Stimulated activated naive CD8-positive, alpha-beta T cell treated with anti-CD3 and anti-CD28 coated beads, Interleukin-15, Interleukin-2, amounts not matched to agents 100 ng/mL and 50 ng/mL, for 24 hours (primary cell): ENCODE measurements around the gene CCDC93.

Experiments used
- H3K27ac Mint-ChIP-seq: one replicate; pipeline ENCODE4 v1.8.0; 2021; ENCODE audit warnings: mild to moderate bottlenecking, mixed read lengths
- H3K27me3 Mint-ChIP-seq: one replicate; pipeline ENCODE4 v1.8.0; 2021; ENCODE audit warnings: mixed read lengths
- H3K36me3 Mint-ChIP-seq: one replicate; pipeline ENCODE4 v1.8.0; 2021; ENCODE audit warnings: low read depth, mixed read lengths
- H3K4me1 Mint-ChIP-seq: one replicate; pipeline ENCODE4 v1.8.0; 2021; ENCODE audit warnings: low read depth, mixed read lengths
- H3K4me3 Mint-ChIP-seq: one replicate; pipeline ENCODE4 v1.8.0; 2021; ENCODE audit warnings: mild to moderate bottlenecking, mixed read lengths
- H3K9me3 Mint-ChIP-seq: one replicate; pipeline ENCODE4 v1.8.0; 2021; ENCODE audit warnings: mixed read lengths

The CCDC93 gene

DNA sequence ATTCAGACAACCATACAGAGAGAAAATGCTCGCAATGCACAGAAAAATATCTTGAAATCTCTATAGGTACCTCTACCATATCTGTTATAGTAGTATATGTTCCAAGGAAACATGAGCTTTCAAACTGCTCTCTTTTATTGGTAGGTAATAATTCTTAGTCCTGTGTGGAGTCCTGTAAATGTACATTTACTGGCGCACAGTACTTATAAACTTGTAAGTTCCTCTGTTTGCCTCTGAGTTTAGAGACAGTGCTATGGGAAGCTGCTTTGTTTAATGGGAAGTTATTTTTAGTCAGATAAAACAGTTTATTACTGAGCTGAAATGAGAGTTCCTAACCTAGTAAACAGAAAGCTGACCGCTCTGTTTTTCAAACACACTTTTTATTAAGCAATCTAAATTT lies 52.7 kb downstream of the CCDC93 start:
- Mint-ChIP-seq H3K9me3 (no peaks in the 10 kb centered on the region), H3K27me3 (no peaks in the 10 kb centered on the region), H3K4me1 (no peaks in the 10 kb centered on the region), H3K4me3 (no peak overlapping the region), H3K27ac (no peak overlapping the region), H3K36me3 (peaks cover 78% of the 10 kb centered on the region)

DNA sequence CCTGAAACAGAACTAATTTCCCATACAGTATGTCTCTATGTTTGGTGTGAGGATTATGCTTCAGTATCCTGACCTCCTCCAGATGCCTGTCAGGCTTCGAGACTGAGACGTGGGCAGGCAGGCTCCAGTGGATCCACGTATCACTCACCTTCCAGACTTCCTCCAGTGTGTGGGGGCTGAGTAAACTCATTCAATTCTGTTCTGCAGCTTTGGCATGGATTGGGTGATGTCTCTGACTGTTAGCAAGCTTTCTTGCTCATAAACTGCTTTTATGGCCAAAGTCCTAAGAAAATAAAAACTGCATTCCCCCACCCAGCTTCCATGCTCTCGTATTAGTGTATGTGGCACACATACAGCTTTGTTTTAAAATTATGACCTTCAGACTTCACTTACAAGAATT lies 53.6 kb downstream of the CCDC93 start:
- H3K27me3 Mint-ChIP-seq: no peaks in the 10 kb centered on the region
- no peaks in the 10 kb centered on the region for H3K4me1 Mint-ChIP-seq
- H3K36me3 Mint-ChIP-seq: peaks cover 80% of the 10 kb centered on the region
- no peak overlapping the region for H3K4me3 Mint-ChIP-seq
- no peak overlapping the region for H3K27ac Mint-ChIP-seq
- H3K9me3 Mint-ChIP-seq: no peaks in the 10 kb centered on the region

DNA sequence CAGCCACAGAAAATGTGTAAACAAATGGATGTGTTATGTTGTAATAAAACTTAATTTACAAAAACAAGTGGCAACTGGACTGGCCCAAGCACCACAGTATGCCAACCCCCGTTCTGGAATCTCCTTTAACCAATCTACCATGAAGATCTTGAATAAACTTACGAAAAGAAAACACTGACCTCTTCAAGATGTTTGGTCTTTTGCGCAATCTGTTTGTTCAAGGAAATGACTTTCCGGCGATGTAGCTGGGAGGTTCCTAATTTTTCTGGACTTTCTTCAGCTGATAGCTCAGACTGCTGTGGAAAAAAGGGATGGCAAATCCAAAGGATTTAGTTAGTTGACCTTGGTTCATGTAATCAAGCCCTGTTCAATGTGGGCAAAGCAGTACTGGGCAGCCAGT lies 55.7 kb downstream of the CCDC93 start:
- H3K4me1 Mint-ChIP-seq: no peaks in the 10 kb centered on the region
- no peak overlapping the region for H3K4me3 Mint-ChIP-seq
- H3K9me3 Mint-ChIP-seq: no peaks in the 10 kb centered on the region
- H3K27me3 Mint-ChIP-seq: no peaks in the 10 kb centered on the region
- H3K36me3 Mint-ChIP-seq: peaks cover 85% of the 10 kb centered on the region
- H3K27ac Mint-ChIP-seq: no peak overlapping the region

GRCh38 chr2:117957616-117958015 lies 56.3 kb downstream of the CCDC93 start:
- H3K27ac Mint-ChIP-seq: no peak overlapping the region
- H3K4me1 Mint-ChIP-seq: no peaks in the 10 kb centered on the region
- H3K27me3 Mint-ChIP-seq: no peaks in the 10 kb centered on the region
- H3K36me3 Mint-ChIP-seq: peaks cover 84% of the 10 kb centered on the region
- no peaks in the 10 kb centered on the region for H3K9me3 Mint-ChIP-seq
- no peak overlapping the region for H3K4me3 Mint-ChIP-seq

DNA sequence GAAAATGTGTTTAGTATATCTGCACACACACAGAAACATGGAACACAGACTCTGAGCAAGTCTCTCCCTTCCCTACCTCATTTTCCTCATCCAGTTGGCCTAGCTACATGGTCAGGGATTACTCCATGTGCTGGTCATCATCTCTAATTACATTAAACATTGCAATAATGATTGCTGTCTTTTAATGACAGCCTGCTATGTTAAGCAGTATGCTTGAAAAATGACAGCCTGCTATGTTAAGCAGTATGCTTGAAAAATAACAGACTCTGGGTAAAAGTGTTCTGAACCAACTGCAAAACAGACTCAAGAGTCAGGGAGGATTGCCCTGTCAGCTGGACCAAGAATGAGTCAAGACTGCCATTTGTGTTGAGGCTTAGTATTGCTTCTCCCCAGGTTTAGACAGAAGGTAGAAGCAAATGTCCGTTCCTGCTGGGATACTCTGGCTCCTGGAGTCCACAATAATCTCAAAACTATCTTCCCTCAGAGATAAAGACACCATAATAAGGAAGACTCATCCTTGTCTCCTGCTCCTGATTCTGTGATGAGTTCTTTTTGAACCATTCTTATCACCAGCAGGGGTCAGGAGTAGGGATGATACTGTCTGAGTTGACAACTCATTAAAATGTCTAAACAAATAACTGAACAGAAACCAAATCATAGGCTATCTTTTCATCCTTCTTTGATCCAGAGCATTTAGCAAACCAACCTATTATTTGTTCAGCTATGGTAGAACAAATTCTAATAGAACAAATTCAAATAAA lies 57.7 kb downstream of the CCDC93 start:
- no peaks in the 10 kb centered on the region for H3K4me1 Mint-ChIP-seq
- peak overlapping the region; percentile 21 for H3K27ac Mint-ChIP-seq
- no peaks in the 10 kb centered on the region for H3K27me3 Mint-ChIP-seq
- no peak overlapping the region for H3K4me3 Mint-ChIP-seq
- no peaks in the 10 kb centered on the region for H3K9me3 Mint-ChIP-seq
- H3K36me3 Mint-ChIP-seq: peaks cover 93% of the 10 kb centered on the region

- H3K9me3 Mint-ChIP-seq: no peaks in the 10 kb centered on the region
- H3K27ac Mint-ChIP-seq: no peak overlapping the region
- no peaks in the 10 kb centered on the region for H3K4me1 Mint-ChIP-seq
- H3K4me3 Mint-ChIP-seq: no peak overlapping the region
- H3K27me3 Mint-ChIP-seq: no peaks in the 10 kb centered on the region
- peaks cover 71% of the 10 kb centered on the region for H3K36me3 Mint-ChIP-seq
Observed at GRCh38 chr2:117953231-117953630, 60.6 kb downstream of the CCDC93 start.

GRCh38 chr2:117952701-117953100 lies 61.2 kb downstream of the CCDC93 start:
- H3K4me3 Mint-ChIP-seq: no peak overlapping the region

DNA sequence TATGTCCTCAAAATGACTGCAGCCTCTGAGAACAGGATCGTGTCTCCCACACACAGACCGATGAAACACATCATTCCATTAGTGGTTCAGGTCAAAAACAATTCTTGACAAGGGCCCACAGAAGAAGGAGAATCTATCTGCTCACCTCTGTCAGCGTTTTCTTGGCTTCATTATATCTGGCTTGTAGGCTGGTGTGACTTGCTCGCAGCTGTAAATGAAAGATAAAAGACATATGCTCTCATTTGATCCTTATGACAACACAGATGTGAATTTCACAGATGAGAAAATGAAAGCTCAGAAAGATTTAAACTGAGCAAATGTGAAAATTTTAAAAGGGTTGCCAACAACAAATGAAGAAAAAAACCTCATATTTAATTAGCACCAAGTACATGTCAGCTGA lies 61.6 kb downstream of the CCDC93 start:
- Mint-ChIP-seq H3K4me1 (no peaks in the 10 kb centered on the region), H3K27ac (no peak overlapping the region), H3K9me3 (no peaks in the 10 kb centered on the region), H3K4me3 (no peak overlapping the region), H3K36me3 (peaks cover 68% of the 10 kb centered on the region), H3K27me3 (no peaks in the 10 kb centered on the region)

More at GRCh38 chr2:117952701-117953100, 61.2 kb downstream of the CCDC93 start:
- Mint-ChIP-seq H3K27me3 (no peaks in the 10 kb centered on the region), H3K9me3 (no peaks in the 10 kb centered on the region), H3K36me3 (peaks cover 71% of the 10 kb centered on the region), H3K4me1 (no peaks in the 10 kb centered on the region), H3K27ac (no peak overlapping the region)

DNA sequence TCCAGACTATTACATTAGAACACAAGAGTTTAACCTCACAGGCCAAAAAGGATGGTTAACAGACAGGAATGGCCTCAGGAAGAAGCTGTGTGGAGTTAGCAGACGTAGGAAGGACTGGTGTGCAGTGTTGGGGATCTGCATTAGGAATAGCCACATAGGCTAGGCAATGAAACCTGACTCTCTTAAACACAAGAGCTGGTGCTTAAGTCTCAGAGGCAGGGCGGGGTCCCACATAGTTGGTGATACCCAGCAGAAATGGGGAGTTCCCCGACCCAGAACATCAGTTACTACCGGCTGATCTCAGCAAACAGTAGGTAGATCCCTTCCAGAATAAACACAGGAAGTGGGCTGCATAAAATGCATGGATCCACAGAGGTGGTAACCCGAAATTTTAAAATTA lies 64.1 kb downstream of the CCDC93 start:
- Mint-ChIP-seq H3K27me3 (no peaks in the 10 kb centered on the region), H3K27ac (no peak overlapping the region), H3K9me3 (no peaks in the 10 kb centered on the region), H3K4me3 (no peak overlapping the region), H3K4me1 (no peaks in the 10 kb centered on the region), H3K36me3 (peaks cover 69% of the 10 kb centered on the region)

GRCh38 chr2:117948615-117949014 lies 65.3 kb downstream of the CCDC93 start:
- Mint-ChIP-seq H3K4me3 (no peak overlapping the region), H3K27ac (no peak overlapping the region), H3K9me3 (no peaks in the 10 kb centered on the region), H3K4me1 (no peaks in the 10 kb centered on the region), H3K36me3 (peaks cover 62% of the 10 kb centered on the region), H3K27me3 (no peaks in the 10 kb centered on the region)

GRCh38 chr2:117945296-117945695 lies 68.6 kb downstream of the CCDC93 start:
- no peaks in the 10 kb centered on the region for H3K4me1 Mint-ChIP-seq
- H3K27me3 Mint-ChIP-seq: no peaks in the 10 kb centered on the region
- peaks cover 69% of the 10 kb centered on the region for H3K36me3 Mint-ChIP-seq
- H3K27ac Mint-ChIP-seq: no peak overlapping the region
- no peaks in the 10 kb centered on the region for H3K9me3 Mint-ChIP-seq
- H3K4me3 Mint-ChIP-seq: no peak overlapping the region

DNA sequence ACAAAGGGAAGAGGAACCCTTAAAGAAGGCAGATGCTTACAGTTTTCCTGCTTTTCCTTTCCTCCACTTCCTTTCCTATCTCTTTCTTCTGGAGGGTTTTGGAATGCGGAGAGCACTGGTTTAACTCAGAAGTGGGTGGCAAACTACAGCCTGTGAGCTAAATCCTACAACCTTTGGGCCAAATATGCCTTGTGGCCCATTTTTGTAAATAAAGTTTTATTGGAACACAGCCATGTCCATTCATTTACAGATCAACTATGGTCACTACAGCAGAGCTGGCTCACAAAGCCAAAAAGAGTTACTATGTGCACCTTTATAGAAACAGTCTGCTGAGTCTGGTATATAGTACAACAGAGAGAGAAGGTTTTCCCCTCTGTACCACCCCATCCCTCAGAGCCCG lies 69.1 kb downstream of the CCDC93 start:
- Mint-ChIP-seq H3K27ac (no peak overlapping the region), H3K4me3 (no peak overlapping the region), H3K4me1 (no peaks in the 10 kb centered on the region), H3K27me3 (no peaks in the 10 kb centered on the region), H3K9me3 (no peaks in the 10 kb centered on the region), H3K36me3 (peaks cover 74% of the 10 kb centered on the region)

GRCh38 chr2:117943013-117943672 lies 70.7 kb downstream of the CCDC93 start:
- Mint-ChIP-seq H3K27me3 (no peaks in the 10 kb centered on the region), H3K36me3 (peaks cover 85% of the 10 kb centered on the region), H3K27ac (no peak overlapping the region), H3K4me1 (no peaks in the 10 kb centered on the region), H3K9me3 (no peaks in the 10 kb centered on the region), H3K4me3 (no peak overlapping the region)

DNA sequence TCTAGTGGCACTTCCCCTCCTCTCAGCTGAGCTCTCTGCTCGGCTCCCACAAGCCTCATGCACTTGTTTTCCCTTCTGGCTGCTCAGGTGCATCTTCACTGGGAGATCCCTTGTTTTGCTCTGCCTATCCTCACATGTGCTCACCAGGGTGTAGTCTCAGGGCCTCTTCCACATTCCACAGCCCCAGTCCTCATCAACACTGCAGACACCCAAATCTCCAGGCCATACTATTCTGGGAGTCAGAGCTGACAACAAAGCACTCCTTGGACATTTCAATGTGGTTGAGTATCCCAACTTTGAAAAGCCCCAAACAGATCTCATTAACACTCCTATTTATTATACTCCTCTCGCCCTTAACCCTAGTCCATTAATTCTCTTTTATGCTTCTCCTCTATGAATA lies 71.3 kb downstream of the CCDC93 start:
- Mint-ChIP-seq H3K9me3 (no peaks in the 10 kb centered on the region), H3K27ac (peak overlapping the region; percentile 15), H3K4me1 (no peaks in the 10 kb centered on the region), H3K27me3 (no peaks in the 10 kb centered on the region), H3K36me3 (peaks cover 87% of the 10 kb centered on the region), H3K4me3 (no peak overlapping the region)

- no peaks in the 10 kb centered on the region for H3K27me3 Mint-ChIP-seq
- H3K27ac Mint-ChIP-seq: no peak overlapping the region
- H3K36me3 Mint-ChIP-seq: peaks cover 88% of the 10 kb centered on the region
- H3K4me3 Mint-ChIP-seq: no peak overlapping the region
- H3K9me3 Mint-ChIP-seq: no peaks in the 10 kb centered on the region
- H3K4me1 Mint-ChIP-seq: no peaks in the 10 kb centered on the region
Observed at GRCh38 chr2:117941693-117942092, 72.2 kb downstream of the CCDC93 start.

GRCh38 chr2:117940436-117940835 lies 73.4 kb downstream of the CCDC93 start:
- Mint-ChIP-seq H3K36me3 (peaks cover 88% of the 10 kb centered on the region), H3K27ac (no peak overlapping the region), H3K9me3 (no peaks in the 10 kb centered on the region), H3K4me1 (no peaks in the 10 kb centered on the region), H3K27me3 (no peaks in the 10 kb centered on the region), H3K4me3 (no peak overlapping the region)
